GM23338 (cell line): ENCODE data around the gene MAMLD1.

Experiments used
- CREB1 ChIP-seq: fragments of 250-450 bp; sonication (Bioruptor Pico); IDR thresholded peaks from 2 replicates; pipeline ENCODE4 v1.5.0; 2020; ENCODE audit warnings: low read depth, mild to moderate bottlenecking, moderate library complexity
- EZH2 ChIP-seq: fragments of 200-600 bp; sonication (generic); IDR thresholded peaks from one replicate; pipeline ENCODE4 v1.8.0; 2017; ENCODE audit warnings: antibody characterized with exemption, mild to moderate bottlenecking, low read depth; ENCODE audit not compliant: unreplicated experiment
- EZH2phosphoT487 ChIP-seq: fragments of 200-600 bp; sonication (generic); IDR thresholded peaks from one replicate; pipeline ENCODE4 v1.8.1; 2018; ENCODE audit warnings: antibody characterized with exemption; ENCODE audit not compliant: unreplicated experiment
- JUNB ChIP-seq: IDR thresholded peaks from one replicate; pipeline ENCODE4 v1.6.1; 2016; ENCODE audit warnings: antibody characterized with exemption; ENCODE audit not compliant: unreplicated experiment
- POLR2AphosphoS5 ChIP-seq: IDR thresholded peaks from 2 replicates; pipeline ENCODE4 v1.6.1; 2016; ENCODE audit warnings: antibody characterized with exemption, low read depth
- STAT1 ChIP-seq: IDR thresholded peaks from one replicate; pipeline ENCODE4 v1.6.1; 2016; ENCODE audit warnings: antibody characterized with exemption; ENCODE audit not compliant: unreplicated experiment
- ZNF331 ChIP-seq: fragments of 250-450 bp; sonication (Bioruptor Pico); IDR thresholded peaks from 2 replicates; pipeline ENCODE4 v1.5.0; 2020; ENCODE audit warnings: low read depth, mild to moderate bottlenecking, moderate library complexity
- TF ChIP-seq, protein P1 (sequence below), 2 experiments: fragments of 200-600 bp in 1 of 2; sonication (generic) in 1 of 2; conservative IDR thresholded peaks; 2 replicates each; pipeline versions ENCODE4 v1.5.1 to v1.6.1; 2016 to 2017; ENCODE audit warnings: antibody characterized with exemption in 2 of 2, low read depth in 2 of 2, mild to moderate bottlenecking in 2 of 2, moderate library complexity in 1 of 2
- TF ChIP-seq, protein P2 (sequence below): IDR thresholded peaks from one replicate; pipeline ENCODE4 v1.6.1; 2018; ENCODE audit warnings: antibody characterized with exemption; ENCODE audit not compliant: unreplicated experiment
- TF ChIP-seq, protein P3 (sequence below): IDR thresholded peaks from 2 replicates; pipeline ENCODE4 v1.6.1; 2016; ENCODE audit warnings: antibody characterized with exemption

DNA sequence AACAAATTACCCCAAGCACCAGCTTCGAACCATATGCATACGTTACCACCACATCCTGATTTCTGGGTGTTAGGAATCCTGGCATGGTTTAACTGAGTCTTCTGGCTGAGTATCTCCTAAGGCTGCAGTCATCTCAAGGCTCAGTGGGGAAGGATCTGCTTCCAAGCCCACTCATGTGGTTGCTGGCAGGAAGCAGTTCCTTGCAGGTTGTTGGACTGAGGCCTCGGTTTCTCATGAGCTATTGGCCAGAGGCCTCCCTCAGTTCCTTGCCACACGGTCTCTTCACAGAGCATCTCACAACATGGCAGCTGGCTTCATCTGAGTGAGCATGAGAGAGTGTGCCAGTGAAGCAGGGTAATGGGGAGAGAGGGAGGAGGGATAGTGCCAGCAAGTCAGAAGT is 109.2 kb downstream of the MAMLD1 start:
- TF ChIP-seq, protein P1, sequence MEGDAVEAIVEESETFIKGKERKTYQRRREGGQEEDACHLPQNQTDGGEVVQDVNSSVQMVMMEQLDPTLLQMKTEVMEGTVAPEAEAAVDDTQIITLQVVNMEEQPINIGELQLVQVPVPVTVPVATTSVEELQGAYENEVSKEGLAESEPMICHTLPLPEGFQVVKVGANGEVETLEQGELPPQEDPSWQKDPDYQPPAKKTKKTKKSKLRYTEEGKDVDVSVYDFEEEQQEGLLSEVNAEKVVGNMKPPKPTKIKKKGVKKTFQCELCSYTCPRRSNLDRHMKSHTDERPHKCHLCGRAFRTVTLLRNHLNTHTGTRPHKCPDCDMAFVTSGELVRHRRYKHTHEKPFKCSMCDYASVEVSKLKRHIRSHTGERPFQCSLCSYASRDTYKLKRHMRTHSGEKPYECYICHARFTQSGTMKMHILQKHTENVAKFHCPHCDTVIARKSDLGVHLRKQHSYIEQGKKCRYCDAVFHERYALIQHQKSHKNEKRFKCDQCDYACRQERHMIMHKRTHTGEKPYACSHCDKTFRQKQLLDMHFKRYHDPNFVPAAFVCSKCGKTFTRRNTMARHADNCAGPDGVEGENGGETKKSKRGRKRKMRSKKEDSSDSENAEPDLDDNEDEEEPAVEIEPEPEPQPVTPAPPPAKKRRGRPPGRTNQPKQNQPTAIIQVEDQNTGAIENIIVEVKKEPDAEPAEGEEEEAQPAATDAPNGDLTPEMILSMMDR (conservative IDR thresholded peaks at IDR 0.05; ENCODE audit: low read depth in 2 of 2): no peak
- TF ChIP-seq EZH2: no peak
- TF ChIP-seq JUNB: no peak
- TF ChIP-seq, protein P2, sequence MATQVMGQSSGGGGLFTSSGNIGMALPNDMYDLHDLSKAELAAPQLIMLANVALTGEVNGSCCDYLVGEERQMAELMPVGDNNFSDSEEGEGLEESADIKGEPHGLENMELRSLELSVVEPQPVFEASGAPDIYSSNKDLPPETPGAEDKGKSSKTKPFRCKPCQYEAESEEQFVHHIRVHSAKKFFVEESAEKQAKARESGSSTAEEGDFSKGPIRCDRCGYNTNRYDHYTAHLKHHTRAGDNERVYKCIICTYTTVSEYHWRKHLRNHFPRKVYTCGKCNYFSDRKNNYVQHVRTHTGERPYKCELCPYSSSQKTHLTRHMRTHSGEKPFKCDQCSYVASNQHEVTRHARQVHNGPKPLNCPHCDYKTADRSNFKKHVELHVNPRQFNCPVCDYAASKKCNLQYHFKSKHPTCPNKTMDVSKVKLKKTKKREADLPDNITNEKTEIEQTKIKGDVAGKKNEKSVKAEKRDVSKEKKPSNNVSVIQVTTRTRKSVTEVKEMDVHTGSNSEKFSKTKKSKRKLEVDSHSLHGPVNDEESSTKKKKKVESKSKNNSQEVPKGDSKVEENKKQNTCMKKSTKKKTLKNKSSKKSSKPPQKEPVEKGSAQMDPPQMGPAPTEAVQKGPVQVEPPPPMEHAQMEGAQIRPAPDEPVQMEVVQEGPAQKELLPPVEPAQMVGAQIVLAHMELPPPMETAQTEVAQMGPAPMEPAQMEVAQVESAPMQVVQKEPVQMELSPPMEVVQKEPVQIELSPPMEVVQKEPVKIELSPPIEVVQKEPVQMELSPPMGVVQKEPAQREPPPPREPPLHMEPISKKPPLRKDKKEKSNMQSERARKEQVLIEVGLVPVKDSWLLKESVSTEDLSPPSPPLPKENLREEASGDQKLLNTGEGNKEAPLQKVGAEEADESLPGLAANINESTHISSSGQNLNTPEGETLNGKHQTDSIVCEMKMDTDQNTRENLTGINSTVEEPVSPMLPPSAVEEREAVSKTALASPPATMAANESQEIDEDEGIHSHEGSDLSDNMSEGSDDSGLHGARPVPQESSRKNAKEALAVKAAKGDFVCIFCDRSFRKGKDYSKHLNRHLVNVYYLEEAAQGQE: no peak
- TF ChIP-seq EZH2phosphoT487: no peak
- no peak for TF ChIP-seq POLR2AphosphoS5
- no peak for TF ChIP-seq STAT1
- TF ChIP-seq, protein P3, sequence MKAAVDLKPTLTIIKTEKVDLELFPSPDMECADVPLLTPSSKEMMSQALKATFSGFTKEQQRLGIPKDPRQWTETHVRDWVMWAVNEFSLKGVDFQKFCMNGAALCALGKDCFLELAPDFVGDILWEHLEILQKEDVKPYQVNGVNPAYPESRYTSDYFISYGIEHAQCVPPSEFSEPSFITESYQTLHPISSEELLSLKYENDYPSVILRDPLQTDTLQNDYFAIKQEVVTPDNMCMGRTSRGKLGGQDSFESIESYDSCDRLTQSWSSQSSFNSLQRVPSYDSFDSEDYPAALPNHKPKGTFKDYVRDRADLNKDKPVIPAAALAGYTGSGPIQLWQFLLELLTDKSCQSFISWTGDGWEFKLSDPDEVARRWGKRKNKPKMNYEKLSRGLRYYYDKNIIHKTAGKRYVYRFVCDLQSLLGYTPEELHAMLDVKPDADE: no peak
- no peak for TF ChIP-seq CREB1
- TF ChIP-seq ZNF331: no peak
